VCaP (cell line): Measurements from ENCODE around the gene CASTOR1.

Experiments
- H3K27ac ChIP-seq: fragments of 450-650 bp; 2 replicates; pipeline ENCODE4 v1.5.1; 2017
- CTCF ChIP-seq: fragments of 450-650 bp; conservative IDR thresholded peaks from 2 replicates; pipeline ENCODE4 v1.5.1; 2017; ENCODE audit warnings: mild to moderate bottlenecking, moderate library complexity

Gene CASTOR1

GRCh38 chr22:30272781-30273601 lies 16.3 kb downstream of the CASTOR1 start:
- TF ChIP-seq CTCF, result no peak

GRCh38 chr22:30270832-30271231 lies 18.5 kb downstream of the CASTOR1 start:
- H3K27ac ChIP-seq, result no peak overlapping the region
- TF ChIP-seq CTCF, result no peak

More at GRCh38 chr22:30272781-30273601, 16.3 kb downstream of the CASTOR1 start:
- H3K27ac ChIP-seq, result no peak overlapping the region

- no peak overlapping the region for H3K27ac ChIP-seq
- no peak for TF ChIP-seq CTCF
Observed at GRCh38 chr22:30268331-30268730, 21.0 kb downstream of the CASTOR1 start.

- no peak for TF ChIP-seq CTCF
- no peak overlapping the region for H3K27ac ChIP-seq
Observed at GRCh38 chr22:30267382-30268302, 21.7 kb downstream of the CASTOR1 start.

- no peak within 1 kb of the TSS for H3K27ac ChIP-seq
- no peak for TF ChIP-seq CTCF
Observed at GRCh38 chr22:30266445-30267381, 22.6 kb downstream of the CASTOR1 start, which contains the start of gene OSM. Gene OSM, minus strand, starts transcription at chr22:30266851. Its CDS starts 52 bp downstream, at chr22:30266799.

- H3K27ac ChIP-seq, result no peak overlapping the region
- no peak for TF ChIP-seq CTCF
Observed at GRCh38 chr22:30265823-30266444, 23.4 kb downstream of the CASTOR1 start.
